G401 (cell line): Measurements from ENCODE around the gene UST. TPM values are rescaled to one million over a fixed set of nuclear protein-coding genes. Genes with fewer than 3 reads are reported as not detected.
A peak's percentile ranks its signal among the peaks of the same experiment; 100 is the strongest.
"Not testable (repeated sequence)": the region's sequence is repeated elsewhere in the genome, so short reads cannot be mapped to it uniquely, and the experiment has no call there.

Source experiments
- DNase-seq: peaks from one replicate; pipeline ENCODE4 v3.0.0-alpha.2; 2015; ENCODE audit warnings: low spot score
- in situ Hi-C: cut with HindIII; loops from 2 replicates; pipeline ENCODE4 v1.10.0; 2016; ENCODE audit warnings: low sequenced_read_pairs, mixed read lengths
- total RNA-seq: library from RNA; depleted of rRNA; stranded (reverse); fragments of >200 nt; shearing (Covaris generic); gene quantifications from 2 replicates; pipeline ENCODE4 v1.2.3, GENCODE V29; 2014

Gene UST
- total RNA-seq, 1 experiment from 2014 or later, result not detected

DNA sequence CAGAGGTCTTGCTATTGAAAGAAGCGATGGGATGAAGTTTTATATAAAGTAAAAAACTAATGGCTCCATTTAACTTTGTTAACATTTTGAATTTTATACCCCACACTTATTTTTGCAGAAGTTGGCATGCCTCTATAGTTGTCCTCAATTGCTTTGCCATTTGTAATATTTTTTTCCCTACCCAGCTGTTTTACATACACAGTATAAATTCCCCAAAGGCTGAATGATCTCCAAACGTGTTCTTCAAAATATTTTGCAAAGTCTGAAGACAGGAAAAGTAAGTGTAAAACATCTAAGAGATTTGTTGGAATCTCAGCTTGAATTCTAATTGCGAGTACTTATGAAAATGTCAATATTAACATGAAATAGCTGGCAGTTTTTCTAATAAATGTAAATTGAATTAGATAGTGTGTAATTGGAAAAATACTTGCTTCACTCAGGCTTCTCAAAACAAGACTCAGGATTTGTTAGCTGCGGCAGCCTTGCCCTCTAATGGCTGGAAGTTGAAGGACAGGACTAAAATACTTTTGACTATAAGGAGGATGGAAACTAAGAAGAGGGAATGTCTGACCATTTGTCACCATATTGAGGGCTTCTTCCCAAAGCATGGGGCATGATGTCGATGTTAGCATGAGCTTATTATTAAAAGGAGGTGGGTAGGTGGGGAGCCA is 226.8 kb downstream of the UST start:
- DNase-seq, result peak; percentile 48

DNA sequence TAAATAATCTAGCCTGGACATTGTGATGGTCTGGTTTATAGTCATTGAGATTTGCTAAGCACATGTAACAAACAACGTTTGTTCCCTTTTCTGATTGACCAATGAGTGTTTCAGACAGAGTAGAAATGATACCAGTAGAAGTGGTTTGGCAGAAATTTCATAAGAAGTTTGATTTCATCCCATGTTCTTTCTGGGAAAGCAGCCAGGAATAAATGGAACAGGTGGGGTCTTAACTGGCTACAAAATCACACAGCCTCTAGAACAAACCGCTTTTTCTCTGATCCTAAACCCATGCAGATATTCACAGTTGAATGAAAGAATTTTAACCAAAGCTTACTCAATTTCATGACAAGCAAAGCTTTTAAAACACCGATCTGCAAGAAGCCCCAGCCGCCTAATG is 227.5 kb downstream of the UST start:
- DNase-seq, result no peak
- in situ Hi-C loops, result no loop called here

More for the DNA sequence above, 226.8 kb downstream of the UST start:
- in situ Hi-C loops, result no loop called here

DNA sequence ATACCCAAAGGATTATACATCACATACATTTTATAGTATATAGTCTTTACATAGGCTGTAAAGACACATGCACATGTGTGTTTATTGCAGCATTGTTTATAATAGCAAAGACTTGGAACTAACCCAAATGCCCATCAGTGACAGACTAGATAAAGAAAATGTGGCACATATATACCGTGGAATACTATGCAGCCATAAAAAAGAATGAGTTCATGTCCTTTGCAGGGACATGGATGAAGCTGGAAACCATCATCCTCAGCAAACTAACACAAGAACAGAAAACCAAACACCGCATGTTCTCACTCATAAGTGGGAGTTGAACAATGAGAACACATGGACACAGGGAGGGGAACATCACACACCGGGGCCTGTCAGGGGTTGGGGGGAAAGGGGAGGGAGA is 231.5 kb downstream of the UST start:
- DNase-seq, in situ Hi-C loops: not testable (repeated sequence)

DNA sequence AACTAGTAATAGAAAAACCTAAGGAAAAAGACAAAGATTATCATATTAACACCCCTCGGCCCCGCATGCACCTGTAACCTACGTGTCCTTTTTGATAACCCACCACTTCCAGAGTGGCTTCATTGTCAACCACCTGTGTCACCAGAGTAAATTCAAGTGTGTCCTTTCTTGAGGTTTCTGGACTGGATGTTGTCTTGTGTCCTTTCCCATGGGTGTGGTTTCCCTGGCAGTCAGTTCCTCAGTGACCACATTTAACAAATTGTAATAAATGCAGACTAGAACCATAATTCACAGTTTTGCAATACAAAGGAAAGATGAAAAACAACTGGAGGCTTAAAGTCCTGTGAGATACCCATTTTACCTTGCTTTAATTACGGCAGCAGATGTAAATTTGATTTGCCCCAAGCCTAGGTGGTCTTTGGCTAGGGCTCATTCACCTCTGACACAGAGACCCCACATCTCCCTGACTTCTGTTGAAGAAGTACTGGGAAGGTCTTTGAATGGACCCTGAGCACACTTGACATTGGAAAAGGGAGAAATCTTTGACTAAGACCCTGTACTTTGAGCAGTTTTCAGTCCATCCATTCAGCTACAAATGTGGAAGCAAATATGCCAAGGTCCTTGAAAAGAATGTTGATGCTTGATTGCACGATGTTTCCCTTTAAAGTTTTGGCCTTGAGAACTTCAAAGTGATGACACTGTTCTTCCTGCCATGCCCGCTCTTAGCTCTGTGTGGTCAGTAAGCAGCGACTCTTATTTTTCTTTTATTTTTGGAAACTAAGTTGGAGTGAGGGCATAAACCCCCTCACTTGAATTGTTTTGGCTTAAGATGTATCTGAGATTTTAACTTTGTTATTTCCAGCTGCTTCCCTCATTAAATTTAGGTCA is 232.4 kb downstream of the UST start:
- in situ Hi-C loops, result no loop called here

DNA sequence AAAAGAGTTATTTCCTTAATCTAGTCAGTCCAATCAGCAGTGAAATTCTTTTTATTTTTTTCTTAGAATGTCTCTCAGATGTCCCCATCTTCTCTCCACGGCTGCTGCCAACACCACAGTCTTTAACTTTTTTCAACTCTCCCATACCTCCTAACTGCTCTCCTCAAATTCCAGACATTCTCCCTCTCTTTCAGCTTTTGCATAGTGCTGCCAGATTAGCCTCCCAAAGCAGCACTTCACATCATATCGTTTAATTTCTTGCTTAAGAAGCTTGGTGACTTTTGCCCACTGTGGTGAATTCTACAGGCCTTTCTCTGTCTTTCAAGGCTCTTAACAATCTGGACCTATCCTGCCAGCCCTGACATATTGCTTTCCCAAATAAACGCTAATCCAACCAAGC is 233.4 kb downstream of the UST start:
- no peak for DNase-seq
- in situ Hi-C loops, result no loop called here

More for the DNA sequence above, 232.4 kb downstream of the UST start:
- DNase-seq, result no peak

DNA sequence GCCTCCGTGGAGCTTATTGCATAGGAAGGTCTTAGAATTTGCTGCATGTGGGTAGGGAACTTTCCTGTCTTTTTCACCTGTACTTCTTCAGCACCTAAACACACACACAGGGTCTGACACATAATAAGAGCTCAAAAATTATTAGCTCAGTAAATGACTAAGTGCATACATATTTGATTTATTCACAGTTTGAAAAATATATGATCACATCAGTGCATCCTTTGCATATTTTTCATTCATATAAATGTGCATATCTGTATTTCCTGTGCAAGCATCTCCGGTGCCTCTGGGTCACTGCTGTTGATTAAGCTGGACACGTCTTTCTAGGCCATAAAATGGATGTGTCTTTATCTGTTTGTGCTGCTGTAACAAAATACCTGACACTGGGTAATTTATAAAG is 234.7 kb downstream of the UST start:
- in situ Hi-C loops, result no loop called here

DNA sequence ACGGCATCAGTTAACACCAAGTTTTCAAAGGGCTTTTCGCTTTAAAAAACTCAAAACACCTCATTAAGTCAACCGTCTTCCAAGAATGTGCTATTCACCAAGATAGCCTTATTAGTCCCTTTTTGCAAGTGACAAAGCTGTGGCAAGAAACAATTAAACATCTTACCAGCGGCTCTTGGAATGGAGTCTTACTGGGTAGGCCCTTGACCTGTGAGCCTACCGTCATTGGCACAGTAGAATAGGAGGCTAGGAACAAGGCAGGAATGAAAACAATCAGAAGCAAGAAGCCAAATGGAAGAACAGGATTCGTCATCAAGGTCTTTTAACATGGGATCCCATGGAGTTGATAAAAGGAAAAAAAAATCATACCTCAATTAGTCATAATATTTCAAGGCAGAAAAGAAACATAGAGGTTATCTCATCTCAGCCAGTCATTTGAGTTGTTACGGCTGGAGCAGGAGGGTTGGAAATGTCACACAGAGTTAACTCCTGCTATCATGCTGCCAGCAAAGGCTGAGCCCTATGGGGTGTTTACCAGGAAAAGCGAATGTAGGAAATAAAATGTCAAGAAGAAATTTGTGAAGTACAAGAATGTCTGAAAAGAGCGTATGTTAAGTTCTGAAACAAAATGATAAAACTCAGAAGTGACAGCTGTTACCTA is 236.4 kb downstream of the UST start:
- DNase-seq, result no peak
- in situ Hi-C loops, result no loop called here

More for the DNA sequence above, 234.7 kb downstream of the UST start:
- DNase-seq, result no peak

DNA sequence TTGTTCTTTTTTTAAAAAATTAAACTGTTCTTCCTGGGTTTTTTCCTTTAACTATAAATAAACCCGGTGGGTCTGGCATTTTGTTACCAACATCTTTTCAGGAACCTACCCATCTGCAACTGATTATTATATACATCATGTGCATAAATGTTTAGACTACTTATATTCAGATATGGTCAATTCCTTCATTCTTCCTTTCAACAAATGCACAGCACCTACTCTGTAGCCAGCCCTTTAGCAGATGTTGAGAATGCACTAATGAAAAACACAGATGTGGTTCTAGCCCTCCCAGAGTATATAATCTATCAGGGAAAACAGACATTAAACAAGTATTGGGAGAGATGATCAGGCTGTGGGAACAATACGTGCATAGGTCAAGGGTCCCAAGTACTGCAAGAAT is 237.1 kb downstream of the UST start:
- no peak for DNase-seq
- in situ Hi-C loops, result no loop called here

GRCh38 chr6:148984531-148985056 is 237.8 kb downstream of the UST start:
- in situ Hi-C loops, result no loop called here
- no peak for DNase-seq

DNA sequence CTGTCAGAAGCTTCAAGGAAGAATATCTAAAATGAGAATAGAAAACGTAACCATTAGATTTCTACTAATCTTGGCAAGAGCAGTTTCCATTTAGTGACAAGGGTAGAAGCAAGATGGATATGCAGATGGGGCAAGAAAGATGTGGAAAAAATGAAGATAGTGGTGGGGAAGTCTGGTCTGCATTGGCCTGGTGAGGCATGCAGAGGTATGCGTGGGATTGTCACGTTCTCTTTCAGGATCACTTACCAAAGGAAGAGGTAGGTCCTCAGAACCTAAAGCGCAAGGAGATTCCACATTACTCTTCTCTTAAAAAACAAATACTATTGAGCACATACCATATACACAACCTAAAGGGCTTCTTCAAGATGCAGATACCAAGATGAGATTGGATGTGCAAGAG is 238.7 kb downstream of the UST start:
- in situ Hi-C loops, result no loop called here
- DNase-seq, result no peak

- in situ Hi-C loops, result no loop called here
- no peak for DNase-seq
Measured at GRCh38 chr6:148986608-148987007, 239.8 kb downstream of the UST start.

GRCh38 chr6:148987982-148988381 is 241.2 kb downstream of the UST start:
- in situ Hi-C loops, result no loop called here
- DNase-seq, result no peak

DNA sequence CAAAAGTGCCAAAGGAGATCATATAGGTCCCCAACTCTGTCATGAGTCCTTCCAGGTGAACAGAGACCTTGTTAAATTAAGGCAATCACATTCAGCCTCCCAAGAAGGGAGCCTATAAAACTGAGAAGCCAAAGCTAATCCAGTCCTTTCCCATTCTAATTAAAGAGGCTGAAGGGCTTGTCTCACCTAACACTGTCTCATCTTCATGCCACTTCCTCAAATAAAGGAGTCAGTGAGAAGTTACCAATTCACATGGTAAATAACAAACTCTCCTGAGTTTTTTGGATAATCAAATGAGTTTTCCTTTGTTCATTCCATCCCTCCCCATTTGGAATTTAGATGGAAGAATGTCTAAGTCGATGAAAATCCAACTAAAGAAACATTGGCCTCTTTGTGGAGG is 242.8 kb downstream of the UST start:
- in situ Hi-C loops, result no loop called here
- DNase-seq, result no peak

GRCh38 chr6:148990403-148990802 is 243.6 kb downstream of the UST start:
- in situ Hi-C loops, result no loop called here
- DNase-seq, result no peak

GRCh38 chr6:148996815-148997214 is 250.0 kb downstream of the UST start:
- in situ Hi-C loops, result no loop called here
- peak; percentile 40 for DNase-seq

- in situ Hi-C loops, result no loop called here
- DNase-seq, result no peak
Measured at GRCh38 chr6:148997865-148998264, 251.0 kb downstream of the UST start.

- DNase-seq, result peak; percentile 87
- in situ Hi-C loops, result no loop called here
Measured at GRCh38 chr6:148998704-148999103, 251.9 kb downstream of the UST start.

GRCh38 chr6:148999501-148999900 is 252.7 kb downstream of the UST start:
- in situ Hi-C loops, result no loop called here
- no peak for DNase-seq

DNA sequence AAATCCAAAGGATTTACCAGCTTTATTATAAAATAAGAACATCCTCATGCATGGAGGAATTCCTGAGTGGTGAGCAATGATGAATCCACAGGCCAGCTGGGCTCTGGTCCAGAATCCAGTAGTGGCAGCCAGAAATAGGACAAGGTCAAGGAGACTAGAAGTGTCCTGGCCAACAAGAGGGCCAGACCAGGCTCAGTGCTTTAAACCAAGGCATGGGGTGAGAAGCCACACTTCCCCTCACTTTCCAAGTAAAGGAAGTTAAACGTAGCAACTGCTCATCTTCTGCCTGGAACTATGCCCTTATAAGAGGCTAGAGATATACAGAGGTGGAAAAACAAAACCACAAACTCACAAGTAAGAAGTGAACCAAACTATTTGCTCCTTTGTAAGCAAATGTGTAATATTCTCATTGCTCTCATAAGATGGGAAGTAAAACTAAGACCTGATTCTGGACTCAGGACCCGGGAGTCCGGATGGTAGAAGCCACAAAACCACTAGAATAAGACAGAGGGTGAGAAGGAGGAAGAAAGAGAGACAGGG is 253.2 kb downstream of the UST start:
- in situ Hi-C loops, result no loop called here
- DNase-seq, result peak; percentile 37

DNA sequence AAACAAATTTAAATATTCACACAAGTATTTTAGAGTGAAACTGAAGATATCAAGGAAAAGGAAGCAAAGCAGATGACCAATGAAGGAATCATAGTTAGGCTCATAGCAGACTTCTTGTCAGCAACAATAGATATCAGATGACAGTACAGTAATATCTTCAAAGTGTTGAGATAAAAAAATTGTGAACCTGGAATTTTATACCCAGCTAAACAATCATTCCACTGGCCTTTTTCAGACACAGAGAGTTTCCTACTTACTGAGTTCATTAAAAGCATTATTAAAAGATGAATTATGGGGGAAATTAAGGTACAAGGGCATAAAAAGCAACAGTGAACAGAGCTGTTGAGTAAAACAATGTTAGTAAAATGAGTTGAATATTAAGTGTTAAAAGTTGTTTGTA is 254.6 kb downstream of the UST start:
- no peak for DNase-seq
- in situ Hi-C loops, result no loop called here
